IPS-NIHi11 (cell line): ENCODE measurements around the gene APOBEC3F.
"Not testable (repeated sequence)": the region's sequence is repeated elsewhere in the genome, so short reads cannot be mapped to it uniquely, and the experiment has no call there.

ENCODE experiments used
- DNase-seq: peaks from one replicate; pipeline ENCODE4 v3.0.0; 2012; ENCODE audit warnings: mixed read lengths, low spot score

APOBEC3F gene

GRCh38 chr22:39040538-39041296 lies at the start of gene APOBEC3F:
Gene APOBEC3F, plus strand, starts transcription at chr22:39040864. Its CDS starts 97 bp downstream, at chr22:39040961.
- peak; percentile 53 for DNase-seq

DNA sequence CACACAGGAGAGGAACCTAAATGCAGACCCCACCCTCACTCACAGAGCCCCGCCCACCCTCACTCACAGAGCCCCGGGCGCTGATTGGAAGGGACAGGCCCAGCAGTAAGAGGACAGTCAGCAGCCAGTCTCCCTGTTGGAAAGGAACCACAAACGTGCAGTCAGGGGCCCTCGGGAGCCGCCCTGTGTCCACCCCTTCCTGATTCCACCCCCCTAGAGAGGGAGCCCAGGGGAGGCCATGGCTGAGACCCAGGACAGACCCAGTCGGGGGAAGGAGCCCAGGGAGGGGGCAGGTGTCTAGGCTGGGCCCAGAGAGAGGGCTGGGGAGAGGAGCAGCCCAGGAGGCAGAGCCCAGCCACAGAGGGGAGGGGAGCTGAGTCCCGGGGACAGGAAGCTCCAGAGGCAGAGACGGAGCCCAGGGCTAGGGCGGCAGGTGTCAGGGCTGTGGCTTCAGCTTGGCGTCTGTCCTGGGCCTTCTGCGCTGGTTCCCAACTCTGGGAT lies 47.7 kb upstream of the APOBEC3F start:
- not testable (repeated sequence) for DNase-seq

DNA sequence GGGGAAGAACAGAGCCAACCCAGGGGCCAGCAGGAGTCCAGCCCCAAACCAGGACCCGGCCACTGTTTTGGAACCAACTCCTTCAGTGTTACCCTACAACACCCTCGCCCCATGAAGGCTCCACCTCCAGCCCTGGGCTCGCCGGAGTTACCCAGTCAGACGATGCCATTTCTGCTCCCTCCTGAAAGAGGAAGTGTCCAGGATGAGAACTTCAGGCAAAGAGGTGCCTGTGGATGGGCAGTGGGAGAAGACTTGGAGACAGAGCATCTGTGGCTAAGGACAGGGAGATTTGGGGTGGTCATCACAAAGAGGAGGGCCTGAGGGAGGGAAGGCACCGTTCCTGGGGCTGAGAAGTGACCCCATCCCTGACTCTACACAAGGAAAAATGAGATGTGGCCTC lies 44.6 kb upstream of the APOBEC3F start:
- DNase-seq, result no peak

- no peak for DNase-seq
These were observed 43.1 kb upstream of the APOBEC3F start for GRCh38 chr22:38997518-38997917.

GRCh38 chr22:39003165-39003638 lies 37.5 kb upstream of the APOBEC3F start:
- peak; percentile 89 for DNase-seq

DNA sequence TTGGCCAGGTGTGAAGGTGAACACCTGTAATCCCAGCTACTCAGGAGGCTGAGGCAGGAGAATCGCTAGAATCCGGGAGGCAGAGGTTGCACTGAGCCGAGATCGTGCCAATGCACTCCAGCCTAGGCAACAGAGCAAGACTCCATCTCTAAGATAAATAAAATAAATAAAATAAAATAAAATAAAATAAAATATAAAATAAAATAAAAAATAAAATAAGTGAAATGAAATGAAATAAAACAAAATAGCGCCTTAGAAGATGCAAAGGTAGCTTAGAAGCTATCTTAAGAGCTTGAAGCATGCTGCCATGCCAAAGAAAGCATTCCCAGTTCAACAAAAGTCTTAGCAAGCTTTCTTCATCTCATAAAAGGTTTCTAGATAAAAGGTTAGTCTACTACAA lies 33.5 kb upstream of the APOBEC3F start:
- DNase-seq, result no peak

DNA sequence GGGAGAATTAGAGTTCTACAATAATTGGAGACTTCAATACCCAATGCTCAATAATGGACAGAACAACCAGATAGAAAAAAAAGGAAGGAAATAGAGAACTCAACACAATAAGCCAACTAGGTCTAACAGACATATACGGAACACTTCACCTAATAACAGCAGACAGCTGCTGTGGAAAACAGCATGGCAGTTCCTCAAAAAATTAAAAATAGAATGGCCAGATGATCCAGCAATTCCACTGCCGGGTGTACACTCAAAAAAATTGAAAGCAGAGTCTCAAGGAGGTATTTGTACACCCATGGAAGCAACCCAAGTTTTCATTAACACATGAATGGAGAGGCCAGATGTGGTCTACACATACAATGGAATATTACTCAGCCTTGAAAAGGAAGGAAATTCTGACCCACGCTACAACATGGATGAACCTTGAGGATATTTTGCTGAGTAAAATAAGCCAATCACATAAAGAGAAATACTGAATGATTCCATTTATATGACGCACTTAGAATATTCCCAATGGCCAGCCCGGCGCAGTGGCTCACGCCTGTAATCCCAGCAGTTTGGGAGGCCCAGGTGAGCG lies 32.3 kb upstream of the APOBEC3F start:
- DNase-seq, result not testable (repeated sequence)

DNA sequence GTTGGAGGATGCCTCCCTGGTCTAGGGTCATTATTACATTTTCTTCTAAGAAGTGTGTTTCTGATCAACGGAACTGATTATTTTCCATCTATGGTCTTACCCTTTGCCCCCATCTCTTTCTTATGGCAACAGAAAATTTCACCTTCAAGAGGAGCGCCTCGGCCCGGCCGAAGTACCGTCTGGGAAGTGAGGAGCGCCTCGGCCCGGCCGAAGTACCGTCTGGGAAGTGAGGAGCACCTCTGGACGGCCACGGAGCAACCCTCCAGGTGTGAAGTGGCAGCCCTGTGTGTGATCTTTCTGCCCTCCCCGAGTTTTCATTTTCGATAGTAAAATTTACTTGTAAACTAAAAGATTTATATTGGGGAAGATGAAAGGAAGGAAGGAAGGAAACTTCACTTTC lies 29.7 kb upstream of the APOBEC3F start:
- DNase-seq, result no peak

DNA sequence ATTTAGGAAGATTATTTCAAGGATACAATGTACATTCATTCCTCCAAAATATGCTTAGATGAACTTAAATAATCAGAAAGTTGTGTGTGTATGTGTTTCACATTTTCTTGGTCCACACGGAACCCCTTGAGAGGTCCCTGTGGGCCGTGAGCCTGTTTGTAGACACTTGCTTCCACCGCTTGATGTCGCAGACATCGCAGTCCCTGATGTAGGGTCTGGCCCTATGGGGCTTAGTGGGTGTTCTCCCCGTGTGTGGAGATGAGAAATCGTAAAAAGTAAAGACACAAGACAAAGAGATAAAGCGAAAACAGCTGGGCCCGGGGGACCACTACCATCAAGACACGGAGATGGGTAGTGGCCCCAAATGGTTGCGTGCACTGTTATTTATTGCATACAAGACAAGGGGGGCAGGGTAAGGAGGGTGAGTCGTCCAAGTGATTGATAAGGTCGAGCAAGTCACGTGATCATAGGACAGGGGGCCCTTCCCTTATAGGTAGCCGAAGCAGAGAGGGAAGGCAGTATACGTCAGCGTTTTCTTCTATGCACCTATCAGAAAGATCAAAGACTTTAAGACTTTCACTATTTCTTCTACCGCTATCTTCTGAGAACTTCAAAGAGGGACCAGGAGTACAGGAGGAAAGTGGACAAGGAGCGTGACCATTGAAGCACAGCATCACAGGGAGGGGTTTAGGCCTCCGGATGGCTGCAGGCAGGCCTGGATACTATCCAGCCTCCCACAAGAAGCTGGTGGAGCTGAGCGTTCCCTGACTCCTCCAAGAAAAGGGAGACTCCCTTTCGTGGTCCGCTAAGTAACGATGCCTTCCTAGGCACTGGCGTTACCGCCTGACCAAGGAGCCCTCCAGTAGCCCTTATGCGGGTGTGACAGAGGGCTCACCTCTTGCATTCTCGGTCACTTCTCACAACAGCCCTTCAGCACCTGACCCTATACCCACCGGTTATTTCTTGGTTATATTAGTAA lies 27.8 kb upstream of the APOBEC3F start:
- no peak for DNase-seq

GRCh38 chr22:39013561-39013941 lies 27.1 kb upstream of the APOBEC3F start:
- not testable (repeated sequence) for DNase-seq

DNA sequence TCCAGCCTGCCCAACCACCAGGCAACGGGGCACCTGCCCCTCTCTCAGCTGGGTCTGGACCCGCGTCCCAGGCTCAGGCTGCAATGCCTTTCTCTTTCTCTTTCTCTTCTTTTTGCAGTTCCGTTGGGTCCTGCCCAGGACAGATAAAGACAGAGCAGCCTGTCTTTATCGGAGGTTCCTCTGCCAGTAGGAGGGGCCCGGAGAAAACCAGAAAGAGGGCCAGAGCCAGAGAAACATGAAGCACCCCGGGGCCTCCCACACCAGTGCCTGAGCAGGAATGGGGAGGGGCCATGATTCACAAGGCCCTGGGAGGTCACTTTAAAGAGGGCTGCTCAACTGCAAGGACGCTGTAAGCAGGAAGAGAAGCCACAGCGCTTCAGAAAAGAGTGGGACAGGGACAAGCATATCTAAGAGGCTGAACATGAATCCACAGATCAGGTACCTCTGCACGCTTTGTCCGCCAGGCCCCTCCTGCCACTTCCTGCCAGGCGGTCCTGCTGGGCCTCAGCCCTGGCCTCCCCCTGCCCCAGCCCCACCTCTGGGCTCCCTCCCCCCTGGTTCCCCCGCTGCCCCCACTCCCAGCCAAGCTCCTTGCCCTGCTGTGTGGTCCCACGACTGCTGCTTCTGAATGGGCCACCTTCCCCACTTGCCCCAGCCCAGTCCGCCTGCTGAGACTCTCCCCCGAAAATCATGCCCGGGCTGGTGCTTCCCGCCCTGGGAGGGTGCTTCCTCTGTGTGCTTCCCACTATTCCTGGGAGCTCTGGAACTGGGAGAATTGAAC lies 26.5 kb upstream of the APOBEC3F start, which contains the start of gene APOBEC3C:
TSS of gene APOBEC3C (plus strand) at position 316 of the 781 bp plus-strand sequence. CDS start at position 422, 106 bp downstream.
- peak; percentile 44 for DNase-seq

GRCh38 chr22:39014723-39015121 lies 25.9 kb upstream of the APOBEC3F start:
- not testable (repeated sequence) for DNase-seq

- DNase-seq, result no peak
These were observed 24.1 kb upstream of the APOBEC3F start for GRCh38 chr22:39016592-39016991.

- DNase-seq, result peak; percentile 37
These were observed 22.9 kb upstream of the APOBEC3F start for GRCh38 chr22:39017596-39018365.

DNA sequence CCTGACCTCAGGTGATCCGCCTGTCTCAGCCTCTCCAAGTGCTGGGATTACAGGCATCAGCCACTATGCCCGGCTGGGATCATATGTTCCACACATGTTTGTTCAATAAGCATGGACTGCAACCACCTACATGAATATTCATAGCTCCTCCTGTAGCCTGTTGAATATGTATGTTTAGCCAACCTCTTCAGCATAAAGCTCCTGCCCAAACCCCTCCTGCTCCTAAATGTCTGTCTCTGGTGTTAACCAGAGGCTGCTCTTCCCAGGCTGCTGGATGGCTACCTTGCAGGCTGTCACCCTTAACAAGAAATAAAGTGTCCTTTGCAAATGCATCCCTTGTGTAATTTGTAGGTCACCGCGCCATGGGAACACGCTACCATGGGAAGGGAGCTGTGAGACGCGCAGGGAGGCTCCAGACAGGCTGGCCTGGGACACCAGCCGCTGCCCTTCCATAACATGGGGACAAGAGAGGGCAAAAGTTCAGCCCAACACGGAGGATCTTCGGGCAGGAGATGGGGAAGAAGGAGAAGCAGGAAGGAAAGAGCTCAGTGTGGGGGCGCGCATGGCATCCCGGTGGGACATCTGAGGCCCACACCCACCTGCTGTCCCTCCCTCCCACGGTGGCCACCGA lies 20.5 kb upstream of the APOBEC3F start:
- DNase-seq, result not testable (repeated sequence)

- DNase-seq, result no peak
These were observed 19.0 kb upstream of the APOBEC3F start for GRCh38 chr22:39021552-39022250.

DNA sequence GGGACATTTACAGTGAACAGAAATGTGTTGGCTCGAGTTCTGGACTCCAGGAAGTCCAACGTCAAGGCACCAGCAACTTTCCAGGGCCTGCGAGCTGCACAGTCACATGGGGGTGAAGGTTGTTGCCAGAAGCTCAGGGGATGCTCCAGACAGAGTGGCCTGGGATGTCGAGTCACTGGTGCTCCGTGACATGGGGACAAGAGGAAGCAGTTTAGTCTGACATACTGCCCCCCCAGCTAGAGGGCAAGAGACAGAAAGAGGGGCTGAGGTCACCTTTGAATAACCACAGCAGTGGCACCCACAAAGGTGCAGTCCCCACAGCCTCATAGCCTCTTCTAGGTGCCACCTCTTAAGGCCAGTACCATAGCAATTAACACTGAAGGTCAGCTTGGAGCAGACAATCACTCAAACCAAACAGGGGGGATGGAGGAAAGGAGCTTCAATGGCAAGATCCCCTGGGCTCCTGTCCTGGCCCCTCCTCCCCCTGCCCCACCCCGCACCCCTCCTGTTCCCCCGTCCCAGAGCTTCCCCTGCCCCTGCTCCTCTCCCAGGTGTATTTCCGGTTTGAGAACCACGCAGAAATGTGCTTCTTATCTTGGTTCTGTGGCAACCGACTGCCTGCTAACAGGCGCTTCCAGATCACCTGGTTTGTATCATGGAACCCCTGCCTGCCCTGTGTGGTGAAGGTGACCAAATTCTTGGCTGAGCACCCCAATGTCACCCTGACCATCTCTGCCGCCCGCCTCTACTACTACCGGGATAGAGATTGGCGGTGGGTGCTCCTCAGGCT lies 15.9 kb upstream of the APOBEC3F start:
- no peak for DNase-seq

- DNase-seq, result no peak
These were observed 14.0 kb upstream of the APOBEC3F start for GRCh38 chr22:39026509-39027150.
